Skeletal muscle cell (primary cell): ENCODE data around the gene TP73.
A peak's percentile ranks its signal among the peaks of the same experiment; 100 is the strongest.

Experiments
- DNase-seq: peaks from one replicate; pipeline ENCODE4 v3.0.0-alpha.2; 2010; ENCODE audit warnings: low read depth
- H3K4me3 ChIP-seq: 2 replicates; pipeline ENCODE4 v1.5.1; 2011; ENCODE audit warnings: low read depth, mild to moderate bottlenecking, control low read depth, low read length, moderate library complexity

Gene TP73

DNA sequence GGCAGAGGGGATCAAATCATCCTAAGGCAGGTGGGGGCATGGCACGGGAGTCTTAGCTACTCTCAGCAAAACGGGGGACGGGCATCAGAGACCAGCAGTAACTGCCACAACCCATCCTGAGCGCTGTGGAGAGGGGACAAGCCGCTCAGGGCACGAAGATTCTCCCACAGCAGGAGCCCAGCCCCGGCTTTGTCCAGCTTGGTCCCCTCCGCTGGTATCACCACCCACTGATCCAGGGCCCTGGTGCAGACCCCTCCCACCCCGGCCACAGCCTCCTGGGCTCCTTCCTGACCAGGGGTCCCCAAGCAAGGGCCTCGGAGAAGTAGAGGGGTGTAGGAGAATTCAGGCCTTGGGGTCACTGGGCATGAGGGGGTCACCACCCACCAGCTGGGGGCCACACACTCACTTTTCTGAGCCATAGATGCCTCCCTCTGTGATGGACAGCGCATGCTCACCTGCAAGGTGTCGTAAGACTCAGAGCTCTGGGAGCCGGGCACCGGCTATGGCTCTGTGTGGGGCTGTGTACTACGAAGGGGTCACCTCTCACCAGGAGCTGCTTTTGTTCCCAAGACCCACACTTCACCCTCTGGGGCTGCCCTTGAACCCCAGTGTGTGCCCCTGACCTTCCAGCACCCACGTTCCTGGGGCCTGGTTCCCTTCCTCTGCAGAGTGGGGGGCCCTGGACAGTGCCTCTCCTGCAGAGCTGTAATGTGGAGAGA, 117.9 kb downstream of the TP73 start:
- no peak for DNase-seq
- no peak overlapping the region for H3K4me3 ChIP-seq

DNA sequence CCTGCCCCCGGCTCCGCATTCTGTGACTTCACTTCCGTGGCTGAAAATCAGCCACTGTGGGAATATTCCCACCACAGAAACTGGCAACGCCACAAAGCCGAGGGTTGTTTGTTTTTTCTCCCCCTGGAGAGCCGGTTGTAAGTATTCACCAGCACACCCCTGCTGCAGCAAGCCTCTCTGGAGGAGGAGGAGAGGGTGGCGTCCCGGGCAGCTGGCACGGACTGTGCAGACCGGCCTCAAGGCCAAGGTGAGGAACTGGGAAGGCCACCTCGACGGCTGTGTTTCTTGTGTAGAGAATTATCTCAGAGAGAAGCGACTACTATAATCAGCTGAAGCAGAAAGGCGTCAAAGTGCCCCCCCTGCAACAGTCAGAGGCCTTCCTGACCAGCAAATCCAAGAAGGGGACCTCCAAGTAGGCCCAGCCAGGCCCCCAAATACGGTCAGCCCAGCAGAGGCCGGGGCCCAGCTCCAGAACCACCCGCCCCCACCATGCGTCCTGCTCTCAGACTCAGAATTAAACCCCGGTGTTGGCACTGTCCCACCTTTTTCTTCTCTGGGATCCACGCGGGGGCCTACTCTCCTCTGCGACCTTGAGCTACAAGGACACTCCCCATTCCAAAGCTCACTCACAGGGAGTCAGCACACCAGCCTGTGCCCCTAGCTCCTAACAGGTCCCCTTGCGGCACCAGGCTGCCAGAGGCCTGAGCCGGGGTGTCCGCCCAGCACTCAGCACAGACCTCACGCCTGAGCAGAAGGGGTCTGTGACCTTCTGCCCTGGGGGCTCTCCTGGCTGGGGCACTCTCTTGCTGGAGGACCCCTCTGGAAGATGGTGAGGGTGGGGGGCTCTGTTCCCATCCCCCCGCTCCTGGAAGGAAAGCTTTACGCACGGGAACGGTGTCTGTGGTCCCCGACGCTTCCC, 119.1 kb downstream of the TP73 start:
- DNase-seq = no peak
- peak overlapping the region; percentile 67 for H3K4me3 ChIP-seq

DNA sequence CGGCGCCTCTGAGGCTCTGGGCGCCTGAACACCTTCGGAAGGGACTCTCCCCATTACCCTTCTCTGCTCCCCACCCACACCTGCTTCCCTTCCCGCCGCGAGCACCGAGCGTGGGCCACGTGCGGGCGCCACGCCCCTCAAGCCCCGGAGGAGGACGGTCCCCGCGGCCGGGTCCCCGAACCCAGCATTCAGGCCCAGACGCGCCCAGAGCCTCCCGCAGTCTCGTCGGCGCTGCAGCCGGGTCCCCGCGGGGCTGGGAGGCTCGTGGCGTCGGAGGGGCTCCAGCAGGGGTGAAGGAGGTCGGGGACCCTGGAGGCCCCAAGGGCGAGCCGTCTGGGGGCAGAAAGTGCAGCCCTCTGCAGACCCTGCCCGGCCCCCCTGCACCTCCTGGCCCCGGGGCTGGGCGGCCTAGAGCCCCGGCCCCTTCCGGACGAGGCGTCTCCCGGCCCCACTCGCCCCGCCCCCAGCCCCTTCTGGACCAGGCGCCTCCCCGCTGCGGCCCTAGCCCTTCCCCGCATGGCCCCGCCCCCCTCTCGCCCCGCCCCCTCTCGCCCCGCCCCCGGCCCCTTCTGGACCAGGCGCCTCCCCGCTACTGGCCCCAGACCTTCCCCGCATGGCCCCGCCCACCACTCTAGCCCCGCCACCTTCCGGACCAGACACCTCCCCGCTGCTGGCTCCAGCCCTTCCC, 119.9 kb downstream of the TP73 start:
- peak overlapping the region; percentile 67 for H3K4me3 ChIP-seq
- peak; percentile 26 for DNase-seq

DNA sequence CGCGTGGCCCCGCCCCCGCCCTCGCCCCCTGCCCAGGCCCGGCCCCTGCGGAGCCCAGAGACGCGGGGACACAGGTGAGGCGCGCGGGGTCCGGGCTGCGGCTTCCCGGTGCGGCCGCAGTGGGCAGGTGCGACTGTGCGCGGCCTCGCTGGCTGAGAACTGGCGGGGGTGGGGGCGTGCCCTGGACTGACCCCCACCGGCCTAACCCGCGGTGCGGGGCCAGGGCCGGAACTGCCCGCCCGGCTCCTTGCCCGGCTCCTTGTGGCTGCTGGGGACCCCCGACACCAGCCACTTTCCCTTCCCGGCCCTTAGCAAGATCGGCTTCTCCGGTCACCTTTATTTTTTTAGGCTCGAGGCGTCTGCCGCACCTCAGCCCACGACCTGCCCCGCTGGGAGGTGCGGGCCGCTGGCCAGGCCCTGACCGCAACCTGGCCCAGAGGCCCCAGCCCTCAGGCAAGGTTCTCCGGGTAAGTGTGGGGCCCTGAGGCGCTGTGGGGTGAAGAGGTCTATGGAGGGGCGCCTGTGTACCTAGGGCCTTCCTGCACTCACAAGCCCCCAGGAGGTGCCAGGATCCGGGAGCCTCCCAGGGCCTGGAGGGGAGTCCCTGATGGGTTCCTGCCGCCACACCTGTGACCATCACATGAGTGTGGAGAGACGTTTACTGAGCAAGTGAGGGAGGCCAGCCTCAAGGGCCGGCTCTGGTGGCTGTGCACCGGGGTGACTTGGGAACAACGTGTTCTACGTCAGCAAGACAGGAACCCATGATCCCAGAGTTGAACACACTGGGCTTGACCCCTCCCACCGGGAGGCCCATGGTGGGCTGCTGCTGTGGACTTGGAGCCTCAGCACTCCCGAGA, 120.6 kb downstream of the TP73 start, which contains the start of gene SMIM1:
Gene SMIM1 (plus strand): TSS at position 35 of the 857 bp plus-strand sequence. CDS start 2,625 bp downstream, outside the sequence.
- H3K4me3 ChIP-seq = peak within 1 kb of the TSS; percentile 67
- no peak for DNase-seq

DNA sequence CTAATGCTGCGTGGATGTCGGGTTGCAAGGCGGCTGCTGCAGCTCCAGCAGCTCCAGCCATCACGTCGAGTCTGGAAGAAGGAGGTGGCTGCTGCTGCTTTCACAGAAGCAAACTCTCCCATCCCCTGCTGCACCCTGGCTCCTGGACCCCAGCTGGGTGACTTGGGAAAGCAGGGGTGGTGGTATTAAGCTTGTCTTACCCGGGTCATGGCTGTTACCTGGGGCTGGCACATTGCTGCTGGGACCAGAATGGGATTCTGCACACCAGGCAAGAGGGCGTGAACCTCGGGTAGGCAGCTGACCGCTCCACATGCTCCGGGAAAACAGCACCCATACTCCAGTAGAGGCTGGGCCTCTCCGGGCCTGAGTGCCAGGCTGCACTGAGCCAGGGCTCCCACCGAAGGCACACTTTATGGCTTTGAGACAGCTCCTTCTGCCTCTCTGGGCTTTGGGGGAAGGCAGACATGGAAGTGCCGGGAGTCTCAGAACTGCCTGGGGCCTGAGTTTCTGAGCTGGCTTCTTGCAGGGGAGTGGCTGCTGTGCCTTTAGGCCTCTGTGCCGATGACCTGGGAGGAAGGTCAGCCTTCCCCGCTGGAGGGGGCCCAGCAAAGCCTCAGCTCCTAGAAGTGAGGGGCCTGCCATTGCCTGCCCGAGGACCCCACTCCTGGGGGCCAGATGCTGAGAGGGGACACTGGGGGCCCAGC, 121.4 kb downstream of the TP73 start:
- DNase-seq = no peak
- no peak overlapping the region for H3K4me3 ChIP-seq

DNA sequence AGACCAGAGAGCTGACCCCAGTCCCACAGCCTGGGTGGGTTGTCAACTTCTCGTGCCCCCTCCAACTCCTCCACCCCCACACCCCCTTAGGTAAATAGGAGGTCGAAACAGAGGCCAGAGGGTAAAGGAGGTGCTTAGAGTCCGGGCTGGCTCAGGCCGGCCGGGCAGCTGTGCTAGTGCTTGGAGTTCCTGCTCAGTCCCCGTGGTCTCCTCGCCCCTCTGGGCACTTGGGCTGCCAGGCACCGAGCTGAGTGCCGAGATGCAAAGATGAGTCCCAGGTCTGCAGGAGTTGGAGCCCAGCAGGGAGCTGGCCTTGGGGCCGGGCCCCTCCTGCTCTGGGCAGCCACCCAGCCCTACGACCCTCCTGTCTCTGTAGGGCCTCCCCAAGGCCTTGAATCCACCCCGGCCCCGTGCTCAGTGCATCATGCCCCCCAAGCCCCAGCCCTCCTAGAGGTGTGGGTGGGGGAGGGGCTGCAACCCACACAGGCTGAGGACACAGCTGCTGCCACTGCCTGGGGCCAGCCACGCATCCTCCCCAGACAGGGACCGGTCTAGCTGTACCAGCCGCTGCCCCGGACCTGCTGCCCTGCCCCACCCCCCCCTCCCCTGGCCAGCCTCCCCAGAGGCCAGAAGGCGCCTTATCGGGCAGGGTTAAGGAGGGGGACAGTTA, 122.1 kb downstream of the TP73 start:
- H3K4me3 ChIP-seq = no peak overlapping the region
- no peak for DNase-seq

DNA sequence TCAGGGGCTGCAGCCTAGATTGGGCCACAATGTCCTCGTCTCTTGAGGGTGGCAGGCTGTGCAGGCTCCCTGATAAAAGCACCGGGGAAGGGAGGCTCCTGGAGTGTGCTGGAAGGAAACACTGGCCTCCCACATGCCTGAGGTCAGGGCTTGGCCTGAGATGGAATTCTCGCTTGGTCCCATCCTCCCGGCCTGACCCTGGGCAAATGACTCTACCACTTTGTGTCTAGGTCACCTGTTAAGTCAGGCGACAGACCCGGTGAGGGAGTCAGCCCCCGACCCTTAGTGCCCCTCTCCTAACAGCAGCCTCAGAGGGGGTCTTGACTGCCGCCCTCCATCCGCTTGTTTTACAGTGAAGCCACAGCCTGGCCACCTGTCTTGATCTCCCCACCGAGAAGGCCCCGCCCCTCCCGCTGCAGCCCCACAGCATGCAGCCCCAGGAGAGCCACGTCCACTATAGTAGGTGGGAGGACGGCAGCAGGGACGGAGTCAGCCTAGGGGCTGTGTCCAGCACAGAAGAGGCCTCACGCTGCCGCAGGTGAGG, 122.7 kb downstream of the TP73 start:
- no peak overlapping the region for H3K4me3 ChIP-seq
- DNase-seq = no peak

DNA sequence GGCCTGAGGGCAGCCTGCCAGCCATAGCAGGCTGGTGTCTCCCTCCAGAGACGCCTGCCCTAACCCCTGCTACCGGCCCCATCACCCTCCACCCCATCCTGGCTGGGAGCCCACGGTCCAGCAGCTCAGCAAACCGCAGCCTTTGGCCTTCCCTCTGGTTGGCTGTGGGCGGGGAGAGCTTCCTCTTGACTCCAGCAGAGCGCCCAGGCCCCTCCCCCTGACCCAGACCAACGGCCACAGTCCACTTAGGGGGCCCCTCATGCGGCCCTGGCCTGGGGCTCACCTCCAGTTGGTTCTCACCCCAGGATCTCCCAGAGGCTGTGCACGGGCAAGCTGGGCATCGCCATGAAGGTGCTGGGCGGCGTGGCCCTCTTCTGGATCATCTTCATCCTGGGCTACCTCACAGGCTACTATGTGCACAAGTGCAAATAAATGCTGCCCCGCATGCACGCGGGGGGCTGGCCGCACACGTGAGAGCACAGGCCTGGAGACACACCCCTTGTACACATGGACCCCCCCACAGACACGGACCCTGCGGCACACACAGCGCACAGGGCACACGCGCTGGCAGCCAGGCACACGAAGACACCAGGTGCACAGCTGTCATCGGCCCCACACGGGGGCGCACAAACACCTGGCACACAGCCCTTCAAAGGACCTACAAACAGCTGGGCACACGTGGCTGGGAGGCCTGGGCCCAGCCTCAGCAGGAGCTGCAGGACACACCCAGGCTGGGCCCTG, 123.3 kb downstream of the TP73 start:
- H3K4me3 ChIP-seq = no peak overlapping the region
- peak; percentile 19 for DNase-seq

DNA sequence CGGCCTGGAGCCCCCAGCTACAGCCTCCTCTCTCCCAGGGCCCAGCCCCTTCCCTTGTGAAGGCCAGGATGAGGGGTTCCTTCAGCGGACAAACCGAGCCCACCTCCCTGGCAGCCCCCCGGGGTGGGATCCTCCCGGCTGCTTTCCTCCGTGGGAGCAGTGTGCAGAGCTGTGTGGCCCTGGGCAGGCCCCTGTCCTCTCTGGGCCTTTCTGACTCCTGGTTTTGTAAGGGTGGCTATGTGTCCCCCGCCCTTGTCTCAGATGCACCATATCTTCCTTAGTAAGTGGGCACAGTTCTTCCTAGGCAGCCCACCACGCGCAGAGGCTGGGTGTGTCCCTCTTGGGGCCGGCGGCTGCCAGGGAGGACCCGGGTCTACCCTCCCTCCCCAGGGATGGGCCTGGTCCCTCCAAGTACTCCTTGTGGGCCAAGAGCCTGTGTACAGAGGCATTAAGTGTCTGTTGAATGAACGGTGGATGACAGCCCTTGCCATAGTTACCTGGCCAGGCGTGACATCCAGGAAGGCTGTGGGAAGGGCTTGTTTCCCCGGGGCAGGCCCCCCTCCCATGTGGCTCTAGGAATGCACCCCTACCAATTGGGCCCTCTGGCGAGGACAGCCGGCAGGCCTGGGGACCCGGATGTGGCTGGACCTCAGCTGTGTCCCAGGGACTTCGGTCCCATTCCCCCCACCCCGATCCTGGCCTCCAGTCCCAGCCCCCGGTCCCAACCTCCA, 124.1 kb downstream of the TP73 start:
- no peak for DNase-seq
- H3K4me3 ChIP-seq = no peak overlapping the region

DNA sequence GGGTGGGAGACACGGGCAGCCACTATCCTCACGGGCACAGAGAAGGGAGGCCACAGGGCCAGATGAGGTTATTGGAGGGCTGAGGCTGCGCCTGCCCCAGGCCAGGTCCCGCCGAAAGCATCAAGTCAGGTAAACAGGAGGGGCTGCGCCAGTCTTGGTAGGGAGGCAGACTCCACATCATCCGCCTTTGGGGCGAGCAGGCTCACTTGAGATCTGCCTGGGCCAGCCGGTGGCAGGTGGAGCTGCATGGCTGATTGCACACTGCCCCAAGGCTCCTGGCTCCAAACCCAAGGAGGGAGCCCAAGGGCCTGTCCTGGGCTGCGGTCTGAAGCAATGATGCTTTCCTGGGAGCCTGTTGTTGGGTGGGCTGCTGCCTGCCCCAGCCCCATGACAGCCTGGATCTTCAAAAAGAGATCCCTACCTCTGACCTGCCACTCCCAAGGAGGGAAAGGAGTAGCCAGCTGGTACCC, 124.8 kb downstream of the TP73 start:
- DNase-seq = no peak
- no peak overlapping the region for H3K4me3 ChIP-seq

DNA sequence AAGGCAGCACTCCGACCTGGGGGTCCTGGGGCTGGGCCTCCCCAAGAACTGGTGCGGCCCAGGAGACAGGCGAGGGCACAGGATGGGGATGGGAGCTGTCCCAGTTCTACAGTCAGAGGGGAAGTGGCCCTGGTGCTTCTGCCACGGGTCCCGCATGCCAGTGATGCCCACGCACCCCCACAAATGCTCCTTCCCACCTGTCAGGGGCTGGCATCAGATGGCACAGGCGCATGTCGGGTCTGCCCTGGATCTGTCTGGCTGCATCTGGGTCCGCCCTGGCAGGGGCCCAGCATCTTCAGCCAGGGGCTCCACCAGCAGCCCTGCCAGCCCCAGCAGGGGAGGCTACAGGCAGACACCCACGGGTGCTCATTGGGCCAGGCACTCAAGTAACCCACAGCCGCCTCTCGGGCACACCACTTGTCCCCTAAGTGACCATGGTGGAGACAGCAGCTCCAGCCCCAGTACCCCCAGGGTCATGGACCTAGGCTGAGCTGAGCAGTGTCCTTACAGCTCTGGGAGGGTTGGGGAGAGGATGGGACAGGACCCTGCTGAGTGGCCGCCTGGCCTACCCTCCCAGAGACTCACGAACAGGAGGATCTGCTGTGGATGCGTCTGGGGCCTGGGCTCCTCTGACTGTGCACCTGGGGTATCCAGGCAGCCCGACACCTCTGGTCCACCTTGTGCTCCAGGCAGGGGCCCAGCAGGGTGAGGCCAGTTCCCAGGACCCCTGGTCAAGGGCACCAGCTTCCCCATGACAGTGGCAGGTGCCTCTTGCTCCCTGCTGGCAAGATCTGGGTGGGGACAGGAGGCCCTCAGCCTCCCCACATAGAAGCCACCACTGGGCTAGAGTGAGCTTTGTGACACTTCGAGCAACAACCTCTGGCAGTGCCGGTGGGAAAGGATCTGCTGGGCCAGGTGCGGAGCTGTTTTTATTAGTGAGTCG, 125.6 kb downstream of the TP73 start:
- DNase-seq = no peak
- no peak overlapping the region for H3K4me3 ChIP-seq

DNA sequence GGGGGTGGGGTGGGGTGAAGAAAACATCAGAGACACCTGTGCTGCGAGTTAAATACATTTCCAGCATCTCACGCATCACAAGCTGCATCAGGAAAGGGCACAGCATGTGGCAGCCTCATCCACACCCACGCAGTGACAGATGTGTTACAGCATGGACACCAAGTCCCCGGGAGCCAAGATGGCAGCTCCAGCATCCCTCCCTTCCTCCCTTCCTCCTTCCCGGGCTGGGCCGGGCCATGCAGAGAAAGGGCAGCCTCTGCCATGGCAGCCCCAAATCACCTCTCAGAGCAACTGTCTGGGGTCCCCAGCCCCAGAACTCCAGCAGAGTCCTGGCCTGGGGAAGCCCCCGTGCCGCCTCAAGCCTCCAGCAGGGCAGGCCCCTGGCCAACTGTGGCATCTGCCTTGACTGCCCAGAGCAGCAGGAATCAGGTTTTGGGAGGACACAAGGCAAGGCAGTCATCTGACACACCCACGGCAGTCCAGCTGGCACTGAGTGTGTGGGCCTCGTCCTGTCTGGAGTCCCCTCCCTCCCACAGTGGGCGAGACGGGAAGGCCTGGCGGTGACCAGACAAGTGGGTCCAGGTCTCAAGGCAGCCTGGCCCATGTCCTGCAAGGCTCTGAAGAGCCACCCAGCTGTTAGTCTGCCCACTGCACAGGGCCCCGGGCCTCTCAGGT, 126.4 kb downstream of the TP73 start:
- no peak for DNase-seq
- no peak overlapping the region for H3K4me3 ChIP-seq

DNA sequence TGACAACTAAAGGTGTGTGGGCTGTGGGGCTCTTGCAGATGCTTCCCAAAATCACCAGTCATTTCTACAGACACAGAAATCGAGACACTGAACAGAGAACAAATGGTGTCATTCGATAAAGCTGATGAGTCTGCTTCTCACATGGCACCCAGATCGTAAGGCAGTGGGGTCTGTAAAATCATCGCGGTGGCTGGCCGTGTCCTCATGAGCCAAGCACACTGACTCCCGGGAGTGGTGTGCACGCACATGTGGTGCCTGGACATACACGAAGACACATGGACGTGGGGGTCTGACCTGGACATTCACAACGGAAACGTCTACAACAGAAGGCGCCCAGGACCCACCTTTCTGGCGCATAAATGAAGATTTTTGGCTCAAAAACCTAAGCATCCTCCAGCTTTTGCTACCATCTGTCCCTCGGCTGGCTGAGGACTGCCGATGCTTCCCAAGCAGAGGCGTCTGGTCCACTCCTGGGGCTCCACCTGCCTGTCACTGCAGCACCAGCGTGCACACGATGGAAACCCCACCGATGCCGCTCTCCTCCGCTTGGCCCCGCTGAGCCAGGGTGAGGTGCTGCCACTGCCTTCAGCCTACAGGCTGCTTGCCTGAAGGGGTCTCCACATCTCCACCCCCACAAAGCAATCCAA, 127.1 kb downstream of the TP73 start:
- no peak for DNase-seq
- no peak overlapping the region for H3K4me3 ChIP-seq

DNA sequence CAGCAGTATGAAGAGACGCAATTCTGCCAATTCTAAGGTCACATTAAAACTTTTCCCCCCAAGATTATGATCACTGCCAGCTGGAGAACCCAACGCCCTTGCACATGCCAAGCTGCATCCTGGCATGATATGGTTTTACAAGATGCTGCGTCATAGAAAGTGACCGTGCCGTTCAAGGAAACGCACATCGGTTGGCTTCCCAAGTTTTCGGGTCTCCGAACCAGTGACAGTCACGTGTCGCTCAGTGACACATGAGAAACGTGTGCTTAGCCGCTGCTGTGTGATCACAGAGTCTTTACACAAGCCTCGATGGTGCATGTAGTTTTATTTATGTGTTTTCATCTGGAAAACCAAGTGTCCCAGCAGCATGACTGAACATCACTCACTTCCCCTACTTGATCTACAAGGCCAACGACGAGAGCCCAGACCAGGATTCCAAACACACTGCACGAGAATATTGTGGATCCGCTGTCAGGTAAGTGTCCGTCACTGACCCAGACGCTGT, 127.6 kb downstream of the TP73 start:
- no peak for DNase-seq
- H3K4me3 ChIP-seq = no peak overlapping the region
